SH-SY5Y (cell line): Measurements from ENCODE around the gene CSPG4.

Experiments used
- GATA2 ChIP-seq: IDR thresholded peaks from 2 replicates; pipeline ENCODE4 v1.6.1; 2011; ENCODE audit warnings: mild to moderate bottlenecking, low read depth, low read length
- GATA3 ChIP-seq: IDR thresholded peaks from 2 replicates; pipeline ENCODE4 v1.6.1; 2011; ENCODE audit warnings: low read depth, mild to moderate bottlenecking, low read length, moderate library complexity

- TF ChIP-seq GATA2, result no peak
- TF ChIP-seq GATA3, result no peak
Observed at GRCh38 chr15:75725006-75725718, 12.5 kb upstream of the CSPG4 start.
